SK-N-MC (cell line): Measurements from ENCODE around the gene CLASP1.
"Not testable (repeated sequence)": the region's sequence is repeated elsewhere in the genome, so short reads cannot be mapped to it uniquely, and the experiment has no call there.

ENCODE experiments used
- DNase-seq: peaks from one replicate; pipeline ENCODE4 v3.0.0-alpha.2; 2011; ENCODE audit warnings: low read depth, low spot score
- H3K27ac ChIP-seq: fragments of 200-600 bp; sonication (generic); 2 replicates; pipeline ENCODE4 v1.5.1; 2016; ENCODE audit warnings: mixed run types
- H3K36me3 ChIP-seq: fragments of 200-600 bp; sonication (generic); 2 replicates; pipeline ENCODE4 v1.6.1; 2017; ENCODE audit warnings: antibody characterized with exemption, low read length, mixed read lengths; ENCODE audit not compliant: insufficient read depth
- H3K4me3 ChIP-seq: fragments of 200-600 bp; sonication (generic); 2 replicates; pipeline ENCODE4 v1.5.1; 2016
- H3K9ac ChIP-seq: fragments of 200-600 bp; sonication (generic); 2 replicates; pipeline ENCODE4 v1.8.0; 2017; ENCODE audit warnings: mixed run types, mixed read lengths; ENCODE audit not compliant: insufficient read length
- H3K9me3 ChIP-seq: fragments of 200-600 bp; sonication (generic); 2 replicates; pipeline ENCODE4 v1.6.1; 2017; ENCODE audit warnings: low read depth, mild to moderate bottlenecking, antibody characterized with exemption, low read length, moderate library complexity, mixed read lengths
- EZH2 ChIP-seq: fragments of 200-600 bp; sonication (generic); IDR thresholded peaks from one replicate; pipeline ENCODE4 v1.6.1; 2017; ENCODE audit warnings: antibody characterized with exemption
- FOXP2 ChIP-seq: optimal IDR thresholded peaks from 2 replicates; pipeline ENCODE3; 2011; ENCODE audit warnings: mild to moderate bottlenecking, moderate library complexity; ENCODE audit not compliant: insufficient read depth; ENCODE audit errors: extremely low read length, control extremely low read depth
- POLR2AphosphoS5 ChIP-seq: IDR thresholded peaks from 2 replicates; pipeline ENCODE4 v1.6.1; 2012; ENCODE audit warnings: mild to moderate bottlenecking, low read depth, low read length, borderline replicate concordance

The CLASP1 gene

DNA sequence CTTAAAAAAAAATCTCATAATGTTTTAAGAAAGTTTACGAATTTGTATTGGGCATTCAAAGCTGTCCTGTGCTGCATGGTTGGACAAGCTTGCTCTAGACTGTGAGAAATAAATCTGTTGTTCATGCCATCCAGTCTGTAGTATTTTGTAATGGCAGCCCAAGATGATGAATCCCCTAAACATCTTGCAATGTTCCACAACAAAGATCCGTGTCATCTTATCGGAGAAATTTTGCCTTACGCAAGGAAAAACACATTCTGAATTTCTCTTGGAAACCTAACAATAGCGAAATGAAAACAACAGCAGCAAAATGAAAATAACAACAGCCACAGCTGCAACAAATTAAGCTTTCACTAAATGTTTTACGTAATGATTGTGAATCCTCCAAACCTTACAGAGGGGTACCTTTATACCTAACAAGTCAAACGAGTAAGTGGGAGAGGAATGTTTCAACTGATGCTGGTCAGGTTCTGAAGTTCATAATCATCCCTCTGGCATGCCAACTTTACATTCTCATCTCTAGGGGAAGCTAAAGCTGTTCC is 194.6 kb downstream of the CLASP1 start:
- Histone ChIP-seq H3K36me3 (peaks cover 45% of the 10 kb centered on the region), H3K9ac (no peak overlapping the region), H3K9me3 (no peaks in the 10 kb centered on the region), H3K4me3 (no peak overlapping the region), H3K27ac (no peak overlapping the region)
- TF ChIP-seq POLR2AphosphoS5: no peak
- no peak for TF ChIP-seq EZH2
- no peak for TF ChIP-seq FOXP2
- no peak for DNase-seq

DNA sequence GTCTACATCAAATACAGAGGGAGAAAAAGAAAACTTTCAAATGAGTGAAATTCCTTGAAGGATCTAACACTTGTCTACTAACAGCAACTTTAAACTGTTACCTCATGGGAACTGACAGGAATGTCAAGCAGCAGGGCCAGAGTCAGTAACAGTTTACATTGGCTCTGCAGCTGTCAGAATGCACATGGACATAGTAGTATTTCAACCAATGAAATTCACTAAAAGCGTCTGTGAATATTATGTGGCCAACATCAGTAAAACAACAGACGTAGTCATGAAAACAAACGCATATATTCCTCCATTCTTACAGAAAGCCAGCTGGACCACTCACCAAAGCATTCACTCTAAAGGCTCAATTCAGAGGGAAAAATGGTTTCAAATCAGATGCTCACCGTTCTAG is 197.9 kb downstream of the CLASP1 start:
- H3K9me3 ChIP-seq: no peaks in the 10 kb centered on the region
- H3K4me3 ChIP-seq: no peak overlapping the region
- no peak for DNase-seq
- H3K36me3 ChIP-seq: peaks cover 68% of the 10 kb centered on the region
- TF ChIP-seq POLR2AphosphoS5 (no peak), EZH2 (no peak), FOXP2 (no peak)
- no peak overlapping the region for H3K27ac ChIP-seq
- H3K9ac ChIP-seq: no peak overlapping the region

DNA sequence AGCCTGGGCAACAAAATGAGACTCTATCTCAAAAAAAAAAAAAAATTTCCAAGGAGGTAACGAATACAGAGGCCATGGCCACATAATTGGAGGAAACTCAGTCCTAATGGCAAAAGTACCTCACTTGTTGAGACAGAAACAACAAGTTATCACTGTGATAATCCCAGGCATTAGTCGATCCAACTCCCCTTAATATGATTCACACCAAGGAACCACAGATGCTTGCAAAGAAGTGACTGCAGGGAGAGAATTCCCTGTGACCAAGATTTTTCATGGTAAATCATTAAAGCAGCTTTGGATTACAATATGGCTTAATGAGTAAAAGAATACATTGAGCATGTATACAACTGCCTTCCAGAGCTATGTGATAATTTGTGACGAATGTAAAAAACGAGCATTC is 199.0 kb downstream of the CLASP1 start:
- Histone ChIP-seq H3K27ac (no peak overlapping the region), H3K9ac (no peak overlapping the region), H3K4me3 (no peak overlapping the region), H3K36me3 (peaks cover 78% of the 10 kb centered on the region), H3K9me3 (no peaks in the 10 kb centered on the region)
- no peak for TF ChIP-seq FOXP2
- TF ChIP-seq EZH2: no peak
- no peak for TF ChIP-seq POLR2AphosphoS5
- no peak for DNase-seq

DNA sequence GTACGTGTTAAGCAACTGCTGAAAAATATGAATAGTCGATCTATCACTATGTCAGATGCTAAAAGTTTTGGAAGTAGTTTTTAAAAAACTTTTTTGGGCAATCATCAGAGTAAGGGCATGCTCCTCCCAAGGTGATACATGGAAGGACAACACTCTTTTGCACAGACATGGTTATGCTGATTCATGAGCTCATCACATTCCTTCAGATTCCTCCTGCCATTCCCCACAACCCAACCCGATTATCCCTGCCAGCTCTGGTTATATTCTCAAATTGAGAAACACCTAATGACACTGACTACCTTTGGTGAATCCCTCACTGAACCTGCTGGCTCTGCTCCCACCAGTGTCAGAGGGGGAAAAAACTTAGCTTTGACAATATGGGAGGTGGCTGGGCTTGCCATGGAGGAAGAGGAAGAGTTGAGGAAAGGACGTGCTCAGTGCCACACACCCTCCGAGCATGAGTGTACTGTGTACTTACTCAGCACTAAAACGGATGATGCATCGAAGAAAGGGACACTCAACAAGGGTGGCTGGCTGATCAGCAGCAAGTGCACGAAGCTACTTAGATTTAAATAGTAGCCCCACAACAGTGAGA is 202.5 kb downstream of the CLASP1 start:
- H3K9me3 ChIP-seq: no peaks in the 10 kb centered on the region
- no peak overlapping the region for H3K9ac ChIP-seq
- DNase-seq: no peak
- H3K27ac ChIP-seq: no peak overlapping the region
- H3K4me3 ChIP-seq: no peak overlapping the region
- TF ChIP-seq POLR2AphosphoS5 (no peak), FOXP2 (no peak), EZH2 (no peak)
- peaks cover 62% of the 10 kb centered on the region for H3K36me3 ChIP-seq

DNA sequence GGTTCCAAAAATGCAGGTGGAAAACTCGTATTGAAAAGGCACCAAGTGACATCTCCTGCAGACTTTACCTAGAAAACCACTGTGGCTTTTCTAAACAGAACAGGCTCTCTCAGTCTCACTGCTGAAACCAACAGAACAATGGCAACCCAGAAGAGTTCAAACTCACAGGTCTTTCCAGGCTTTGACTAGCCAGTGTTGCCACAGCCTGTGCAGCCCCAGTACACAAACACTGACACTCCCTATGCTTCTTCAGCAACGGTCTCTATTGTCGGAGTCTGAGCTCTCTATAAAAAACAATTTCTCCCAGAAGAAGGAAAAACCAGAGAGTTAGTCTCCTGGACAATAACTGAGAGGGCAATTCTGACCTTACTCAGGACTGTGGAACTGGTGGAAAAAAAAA is 206.4 kb downstream of the CLASP1 start:
- TF ChIP-seq POLR2AphosphoS5 (no peak), FOXP2 (no peak), EZH2 (no peak)
- H3K9me3 ChIP-seq: no peaks in the 10 kb centered on the region
- H3K27ac ChIP-seq: no peak overlapping the region
- no peak overlapping the region for H3K9ac ChIP-seq
- H3K36me3 ChIP-seq: peaks cover 36% of the 10 kb centered on the region
- no peak overlapping the region for H3K4me3 ChIP-seq
- no peak for DNase-seq

DNA sequence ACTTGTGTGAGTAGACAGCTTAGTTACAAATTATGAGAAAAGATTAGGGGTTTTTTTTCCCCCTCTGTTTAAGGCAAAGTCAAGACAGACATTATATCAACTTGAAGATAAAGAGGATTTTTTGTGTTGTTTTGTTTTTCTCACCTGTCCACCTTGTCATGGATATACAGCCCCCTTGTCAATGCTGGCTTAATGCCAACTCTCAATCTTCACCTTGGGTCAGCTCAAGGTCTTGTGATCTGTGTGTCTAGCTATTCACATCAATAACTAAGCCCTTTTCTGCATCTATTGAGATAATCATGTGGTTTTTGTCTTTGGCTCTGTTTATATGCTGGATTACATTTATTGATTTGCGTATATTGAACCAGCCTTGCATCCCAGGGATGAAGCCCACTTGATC is 211.0 kb downstream of the CLASP1 start:
- not testable (repeated sequence) for H3K9ac ChIP-seq, H3K27ac ChIP-seq, DNase-seq, H3K9me3 ChIP-seq, H3K4me3 ChIP-seq, H3K36me3 ChIP-seq

DNA sequence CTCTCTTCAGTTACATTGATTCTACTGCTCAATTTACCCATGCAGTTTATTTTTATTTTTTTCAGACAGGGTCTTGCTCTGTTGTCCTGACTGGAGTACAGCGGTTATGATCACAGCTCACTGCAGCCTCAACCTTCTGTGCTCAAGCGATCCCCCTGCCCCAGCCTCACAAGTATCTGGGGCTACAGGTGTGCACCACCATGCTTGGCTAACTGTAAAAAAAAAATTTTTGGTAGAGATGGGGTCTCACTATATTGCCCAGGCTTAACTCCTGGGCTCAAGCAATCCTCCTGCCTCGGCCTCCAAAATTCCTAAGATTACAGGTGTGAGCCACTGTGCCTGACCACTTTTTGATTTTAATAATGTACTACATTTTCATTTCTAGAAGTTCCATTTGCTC is 212.3 kb downstream of the CLASP1 start:
- DNase-seq: no peak
- TF ChIP-seq POLR2AphosphoS5 (no peak), FOXP2 (no peak), EZH2 (no peak)
- no peak overlapping the region for H3K4me3 ChIP-seq
- no peak overlapping the region for H3K9ac ChIP-seq
- H3K36me3 ChIP-seq: peaks cover 7% of the 10 kb centered on the region; the same call in 1 of the 2 replicates
- no peaks in the 10 kb centered on the region for H3K9me3 ChIP-seq
- H3K27ac ChIP-seq: no peak overlapping the region

DNA sequence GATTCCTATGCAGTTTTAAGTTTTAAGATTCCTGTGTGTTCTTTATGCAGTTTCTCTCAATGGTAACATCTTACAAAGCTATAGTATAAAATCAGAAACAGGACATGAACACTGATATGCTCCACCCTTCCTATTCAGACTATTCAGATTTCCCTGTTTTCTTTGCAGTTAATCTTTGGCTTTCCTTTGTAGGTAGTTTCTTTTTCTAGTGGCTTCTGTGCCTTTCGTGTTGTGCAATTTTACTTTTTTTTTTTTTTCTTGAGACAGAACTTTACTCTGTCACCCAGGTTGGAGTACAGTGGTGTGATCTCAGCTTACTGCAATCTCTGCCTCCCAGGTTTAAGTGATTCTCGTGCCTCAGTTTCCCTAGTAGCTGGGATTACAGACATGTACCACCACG is 213.5 kb downstream of the CLASP1 start:
- TF ChIP-seq FOXP2 (no peak), EZH2 (no peak), POLR2AphosphoS5 (no peak)
- no peak overlapping the region for H3K4me3 ChIP-seq
- no peak overlapping the region for H3K9ac ChIP-seq
- H3K36me3 ChIP-seq: peaks cover 7% of the 10 kb centered on the region; the same call in 1 of the 2 replicates
- H3K27ac ChIP-seq: no peak overlapping the region
- DNase-seq: no peak
- no peaks in the 10 kb centered on the region for H3K9me3 ChIP-seq

DNA sequence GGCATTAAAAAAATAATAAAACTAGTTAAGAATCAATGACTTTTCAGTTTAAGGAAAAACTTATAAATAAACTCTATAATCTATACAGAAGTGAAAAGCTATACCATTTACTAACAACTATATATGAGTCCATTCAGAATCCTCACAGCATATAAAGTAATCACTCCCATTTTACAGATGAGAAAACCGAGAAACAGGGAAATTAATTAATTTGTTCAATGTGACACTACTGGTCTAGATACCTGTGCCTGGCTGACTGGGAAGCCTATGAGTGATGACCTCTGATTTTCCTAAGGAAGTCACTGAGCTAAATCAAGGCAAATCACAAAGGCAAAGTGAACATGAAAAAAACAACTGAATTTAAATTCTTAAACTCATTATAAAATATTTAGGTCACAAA is 218.0 kb downstream of the CLASP1 start:
- Histone ChIP-seq H3K9ac (no peak overlapping the region), H3K9me3 (no peaks in the 10 kb centered on the region)
- TF ChIP-seq POLR2AphosphoS5 (no peak), FOXP2 (no peak), EZH2 (no peak)

DNA sequence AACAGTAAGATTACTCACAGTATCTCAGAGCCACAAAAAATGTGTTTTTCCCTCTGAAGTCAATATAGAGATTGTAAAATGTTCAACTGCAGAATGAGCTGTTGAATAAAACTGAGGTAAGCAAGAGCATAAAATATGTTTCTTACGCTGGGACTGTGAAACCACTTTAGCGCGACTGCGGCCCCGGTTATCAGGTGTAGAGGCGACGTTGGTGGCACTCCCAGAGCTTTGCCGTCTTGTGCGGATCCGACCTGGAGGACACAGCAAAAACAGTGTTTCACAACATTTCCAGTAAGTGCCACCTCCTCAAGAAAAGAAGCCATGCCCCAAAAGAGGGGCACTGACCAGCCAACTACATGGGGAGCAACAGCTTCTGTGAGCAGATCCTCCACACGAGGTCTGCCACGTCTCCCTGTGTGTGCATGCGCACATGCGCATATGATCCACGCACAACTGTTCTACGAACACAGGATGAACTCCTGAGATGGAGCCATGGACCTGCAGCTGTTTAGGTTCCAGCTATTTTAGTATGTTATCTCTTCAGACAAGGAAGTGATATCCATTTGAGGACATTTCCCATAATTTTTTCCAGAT is 219.2 kb downstream of the CLASP1 start:
- TF ChIP-seq FOXP2 (no peak), EZH2 (no peak)
- peaks cover 31% of the 10 kb centered on the region for H3K36me3 ChIP-seq
- H3K4me3 ChIP-seq: 0 out of 2 replicates have a peak overlapping the region, but pooled peaks have one; percentile 1
- no peak overlapping the region for H3K9ac ChIP-seq
- DNase-seq: no peak
- H3K27ac ChIP-seq: peak overlapping the region; percentile 49
- no peaks in the 10 kb centered on the region for H3K9me3 ChIP-seq

More for the DNA sequence above, 218.0 kb downstream of the CLASP1 start:
- no peak for DNase-seq
- peak overlapping the region; percentile 49; the same call in 1 of the 2 replicates for H3K27ac ChIP-seq
- H3K36me3 ChIP-seq: peaks cover 30% of the 10 kb centered on the region
- H3K4me3 ChIP-seq: no peak overlapping the region
